HEK293T (cell line): ENCODE results near the gene ZCCHC7.

Experiments
- ARNT ChIP-seq: fragments of 450-650 bp; IDR thresholded peaks from 2 replicates; pipeline ENCODE4 v1.6.1; 2017; ENCODE audit warnings: mild to moderate bottlenecking
- BHLHE40 ChIP-seq: fragments of 450-650 bp; IDR thresholded peaks from 2 replicates; pipeline ENCODE4 v1.6.1; 2016; ENCODE audit warnings: mild to moderate bottlenecking, moderate library complexity, borderline replicate concordance
- ELF4 ChIP-seq: fragments of 450-650 bp; IDR thresholded peaks from 2 replicates; pipeline ENCODE4 v1.6.1; 2017; ENCODE audit warnings: antibody characterized with exemption
- FOXM1 ChIP-seq: fragments of 450-650 bp; IDR thresholded peaks from 2 replicates; pipeline ENCODE4 v1.6.1; 2017; ENCODE audit warnings: mild to moderate bottlenecking, borderline replicate concordance
- LEF1 ChIP-seq: fragments of 450-650 bp; IDR thresholded peaks from 2 replicates; pipeline ENCODE4 v1.6.1; 2017; ENCODE audit warnings: mild to moderate bottlenecking, borderline replicate concordance
- PKNOX1 ChIP-seq: fragments of 450-650 bp; IDR thresholded peaks from 2 replicates; pipeline ENCODE4 v1.6.1; 2016
- SP1 ChIP-seq: fragments of 450-650 bp; IDR thresholded peaks from 2 replicates; pipeline ENCODE4 v1.6.1; 2017
- ZNF384 ChIP-seq: fragments of 450-650 bp; IDR thresholded peaks from 2 replicates; pipeline ENCODE4 v1.6.1; 2016

DNA sequence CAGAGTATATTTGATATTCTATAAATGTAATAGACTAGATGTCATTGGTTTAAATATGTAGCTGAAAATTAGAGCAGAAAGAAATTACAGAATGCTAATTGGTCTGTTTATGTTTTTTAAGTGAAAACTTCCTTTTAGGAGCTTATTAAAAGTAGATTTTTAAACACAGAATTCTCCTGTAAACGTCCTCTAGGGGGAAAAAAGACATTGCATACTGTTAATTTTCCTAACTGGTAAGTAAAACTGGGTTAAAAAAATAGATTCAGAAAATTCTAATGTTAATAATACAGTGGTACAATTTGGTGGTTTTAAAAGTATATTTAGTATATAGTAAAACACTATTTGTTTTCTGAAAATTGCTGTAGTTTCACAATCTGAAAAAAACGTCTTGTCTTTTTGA, 59.8 kb downstream of the ZCCHC7 start:
- TF ChIP-seq LEF1 (no peak), ELF4 (no peak), ZNF384 (no peak), SP1 (no peak), PKNOX1 (no peak), FOXM1 (no peak), ARNT (no peak), BHLHE40 (no peak)
